ENCODE data around the gene NRSN1.

NRSN1 gene

GRCh38 chr6:24194978-24195700 is 69.1 kb downstream of the NRSN1 start:
- no peak overlapping the region for H3K4me3 ChIP-seq (ENCODE audit: low read length)
- no peaks in the 10 kb centered on the region for H3K27me3 ChIP-seq (ENCODE audit: insufficient read depth, low read length)
- H3K9me3 ChIP-seq (ENCODE audit: low read length), result no peaks in the 10 kb centered on the region
- no peaks in the 10 kb centered on the region for H3K4me1 ChIP-seq (ENCODE audit: insufficient read depth, low read length)
- no peaks in the 10 kb centered on the region for H3K36me3 ChIP-seq (ENCODE audit: insufficient read depth, low read length)
- H2AFZ ChIP-seq (ENCODE audit: low read depth, low read length), result no peak overlapping the region

- H3K4me3 ChIP-seq (ENCODE audit: low read length), result no peak overlapping the region
- no peaks in the 10 kb centered on the region for H3K27me3 ChIP-seq (ENCODE audit: insufficient read depth, low read length)
- H3K36me3 ChIP-seq (ENCODE audit: insufficient read depth, low read length), result no peaks in the 10 kb centered on the region
- no peaks in the 10 kb centered on the region for H3K4me1 ChIP-seq (ENCODE audit: insufficient read depth, low read length)
- H2AFZ ChIP-seq (ENCODE audit: low read depth, low read length), result no peak overlapping the region
- H3K9me3 ChIP-seq (ENCODE audit: low read length), result no peaks in the 10 kb centered on the region
Measured at GRCh38 chr6:24195836-24196597, 70.0 kb downstream of the NRSN1 start.
